GM21360 (cell line): ENCODE results near the gene KLHL5.

Source experiments
- ATAC-seq: cut with Tn5 transposase; IDR thresholded peaks from one replicate; pipeline ENCODE4 v1.9.1; 2021; ENCODE audit warnings: mild to moderate bottlenecking, moderate library complexity; ENCODE audit not compliant: unreplicated experiment

The KLHL5 gene

DNA sequence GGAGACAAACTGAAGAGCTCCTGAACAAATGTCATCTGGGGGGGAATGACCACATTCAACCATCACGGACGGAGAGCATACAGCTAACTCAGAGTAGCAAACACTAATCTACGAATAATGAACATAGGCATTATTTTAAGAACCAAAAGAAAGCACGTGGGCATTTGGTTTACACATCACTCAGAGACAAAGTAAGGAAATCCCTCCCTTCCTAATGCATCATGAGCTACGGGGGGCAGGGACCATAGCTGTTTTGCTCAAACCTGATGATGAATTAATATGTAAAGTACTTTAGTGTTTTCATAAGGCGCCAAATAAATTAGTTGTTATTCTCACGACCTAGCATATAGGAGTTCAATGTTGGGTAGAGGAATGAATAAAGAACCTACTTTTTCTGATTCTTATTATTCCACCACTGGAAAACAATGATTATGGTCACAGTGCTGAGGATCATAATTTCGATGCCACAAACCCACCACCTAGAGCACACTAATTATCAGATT is 18.1 kb upstream of the KLHL5 start:
- ATAC-seq: no peak

DNA sequence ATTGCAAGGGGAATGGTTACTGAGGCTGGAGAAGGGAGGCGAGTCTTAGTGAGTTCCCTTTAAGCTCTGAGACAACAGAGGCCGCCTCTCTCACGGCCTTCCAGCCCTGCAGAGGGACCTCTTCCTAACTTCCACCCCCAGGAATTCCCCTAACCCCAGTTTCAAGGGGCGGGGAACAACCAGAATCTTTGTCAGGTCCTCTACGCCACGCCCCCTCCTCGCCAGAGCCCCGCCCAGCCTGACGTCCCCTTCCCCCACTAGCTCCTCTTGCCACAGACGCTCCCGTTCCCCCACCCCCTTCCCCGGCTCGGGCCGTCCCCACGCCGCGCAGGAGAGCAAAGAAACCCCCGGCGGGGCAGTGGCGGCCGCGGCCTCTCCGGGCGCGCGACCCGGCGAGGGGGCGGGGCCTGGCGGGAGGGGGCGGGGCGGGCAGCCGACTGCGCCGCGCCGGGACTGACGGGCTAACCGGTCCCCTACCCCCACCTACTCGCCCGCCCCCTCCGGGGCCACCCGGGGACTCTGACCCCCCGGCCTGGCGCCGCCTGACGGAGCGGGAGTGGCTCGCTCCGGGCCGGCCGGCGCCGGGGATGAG is 17.6 kb upstream of the KLHL5 start:
- ATAC-seq: peak; percentile 54

DNA sequence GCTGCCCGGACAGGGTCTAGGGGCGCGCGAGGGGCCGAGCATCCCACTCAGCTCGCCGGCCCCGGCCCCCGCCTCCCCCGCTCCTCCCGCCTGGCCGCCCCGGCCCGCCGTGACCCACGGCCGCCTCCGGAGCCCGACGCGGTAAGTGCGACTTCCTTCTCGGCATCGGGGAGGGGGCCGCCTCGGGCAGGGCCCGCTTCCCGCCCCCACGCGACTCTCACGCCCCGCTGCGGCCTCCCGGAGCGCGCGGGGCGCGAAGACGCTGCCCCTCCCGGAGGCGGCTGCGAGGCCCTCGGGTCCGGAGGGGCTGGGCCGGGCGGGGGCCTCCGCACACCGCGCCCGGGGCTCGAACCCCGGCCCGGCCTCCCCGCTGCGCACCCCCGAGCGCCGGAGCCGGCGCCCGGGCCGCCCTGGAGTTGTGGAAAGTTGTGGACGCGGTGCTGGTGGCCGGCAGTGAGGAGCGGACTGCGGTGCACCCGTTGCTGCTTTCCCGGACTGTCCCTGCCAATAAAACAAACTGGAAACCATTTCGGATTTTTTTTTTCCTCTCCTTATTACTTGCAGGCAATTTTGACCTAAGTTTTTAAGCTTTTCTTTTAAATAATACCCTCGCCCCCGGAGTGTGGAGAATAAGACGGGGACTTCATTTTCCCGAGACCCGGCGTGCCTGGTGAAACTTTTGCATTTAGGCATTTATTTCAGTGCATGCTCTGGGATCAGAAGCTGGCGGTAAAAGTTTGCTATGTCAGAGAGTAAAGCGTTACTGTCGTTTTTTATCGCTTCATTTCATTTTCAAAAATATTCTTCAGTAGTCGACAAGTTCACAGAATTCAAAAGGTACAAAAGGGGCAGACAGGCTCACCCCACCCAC is 16.8 kb upstream of the KLHL5 start:
- peak; percentile 37 for ATAC-seq

DNA sequence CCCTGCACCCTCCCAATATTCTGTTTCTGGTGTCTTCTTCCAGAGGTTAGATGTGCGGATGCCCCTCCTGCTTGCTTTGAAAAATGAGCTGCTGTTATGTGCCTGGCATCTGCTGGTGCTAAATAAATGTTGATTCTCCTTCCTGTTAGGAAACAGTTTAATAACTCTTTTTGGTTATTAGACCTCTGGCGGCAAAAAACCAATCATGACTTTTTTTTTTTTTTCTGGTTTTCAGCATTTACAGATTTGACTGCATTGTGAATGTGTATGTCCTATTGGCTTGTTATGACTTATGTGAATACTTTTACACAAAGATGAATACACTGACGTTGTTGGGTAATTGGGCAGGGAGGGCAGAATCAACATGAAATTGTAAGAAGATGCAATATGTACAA is 16.2 kb upstream of the KLHL5 start:
- no peak for ATAC-seq

DNA sequence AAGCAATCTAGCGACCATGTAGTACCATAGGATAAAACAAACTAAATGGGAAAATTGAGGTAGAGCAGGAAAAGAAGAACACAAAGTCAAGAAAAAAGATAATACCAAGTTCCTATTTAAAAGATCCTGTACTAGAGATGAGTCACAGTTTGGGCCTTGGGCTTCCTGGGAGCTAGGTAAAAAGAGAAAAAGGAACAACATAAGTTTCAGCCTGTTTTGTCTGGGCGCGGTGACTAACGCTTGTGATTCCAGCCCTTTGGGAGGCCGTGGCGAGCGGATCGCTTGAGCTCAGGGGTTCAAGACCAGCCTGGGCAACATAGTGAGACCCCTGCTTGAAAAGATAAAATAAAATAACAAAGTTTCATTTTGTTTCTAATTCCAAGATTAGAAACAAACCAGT is 15.8 kb upstream of the KLHL5 start:
- ATAC-seq: no peak

DNA sequence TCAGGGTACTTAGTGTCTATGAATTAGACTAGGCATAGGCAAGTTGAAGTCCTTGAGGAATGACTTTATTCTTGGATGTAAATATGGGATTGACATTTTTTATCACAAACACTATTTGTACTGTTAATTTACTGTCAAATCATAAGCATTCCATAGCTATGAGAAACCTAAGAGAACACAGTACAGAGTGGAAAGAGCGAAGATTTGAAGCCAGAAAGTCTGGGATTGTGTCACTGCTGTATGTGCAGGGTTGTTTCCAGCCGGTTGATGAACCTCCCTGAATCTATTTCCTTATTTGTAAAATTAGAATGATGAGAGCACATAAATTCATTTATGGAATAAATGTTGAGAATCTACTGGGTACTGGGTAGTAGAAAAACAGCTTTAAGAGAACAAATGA is 14.4 kb upstream of the KLHL5 start:
- ATAC-seq: no peak

DNA sequence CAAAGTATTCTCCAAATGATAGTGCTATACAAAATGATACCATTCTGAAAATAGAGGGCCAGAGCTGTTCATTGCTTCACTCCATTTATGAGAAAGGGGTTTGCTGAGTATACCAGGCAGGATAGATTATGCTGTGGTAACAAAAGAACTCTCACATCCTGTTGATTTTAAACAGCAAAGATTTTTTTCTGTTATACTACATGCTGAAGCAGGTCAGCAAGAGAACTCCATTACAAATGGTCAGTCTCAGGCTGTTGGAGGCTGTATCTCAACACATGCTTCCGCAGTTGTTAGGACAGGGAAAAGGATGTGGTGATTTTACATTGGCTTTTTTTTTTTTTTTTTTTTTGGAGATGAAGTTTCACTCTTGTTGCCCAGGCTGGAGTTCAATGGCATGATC is 13.7 kb upstream of the KLHL5 start:
- ATAC-seq: no peak

DNA sequence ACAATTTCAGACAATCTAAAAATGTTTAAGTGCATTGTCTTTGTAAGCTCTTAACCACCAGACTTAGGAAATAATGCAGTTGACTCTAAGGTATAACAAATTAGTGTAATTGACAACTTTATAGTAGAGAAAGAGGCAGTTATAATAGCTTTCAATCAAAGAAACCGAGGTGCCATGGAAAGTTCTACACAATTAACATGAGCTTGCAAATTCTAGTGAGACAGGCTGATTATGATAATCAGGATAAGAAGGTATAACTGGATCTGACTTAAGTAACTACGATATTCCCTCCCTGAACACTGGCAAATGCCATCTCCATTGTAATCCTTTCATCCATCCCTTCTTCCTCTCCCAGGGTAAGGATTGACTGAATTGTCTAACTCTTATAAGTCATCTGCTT is 11.4 kb upstream of the KLHL5 start:
- ATAC-seq: no peak

DNA sequence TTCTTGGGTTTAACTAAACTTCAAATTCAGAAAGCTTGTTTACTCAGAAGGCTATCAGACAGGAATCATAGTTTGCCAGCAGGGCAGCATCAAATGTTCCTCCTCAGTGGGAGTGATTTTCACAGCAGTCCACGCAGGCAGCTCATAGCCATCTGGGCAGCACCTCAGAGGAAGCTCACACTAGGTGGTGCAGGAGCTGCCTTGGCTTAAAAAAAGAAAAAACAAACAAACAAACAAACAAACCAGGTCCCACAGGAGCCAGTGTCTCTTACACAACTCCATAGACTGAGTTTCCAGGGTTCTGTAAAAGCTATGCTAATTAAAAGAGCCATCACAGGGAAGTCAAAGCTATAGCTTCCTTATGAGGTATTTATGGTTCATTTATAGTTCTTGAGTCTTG is 10.5 kb upstream of the KLHL5 start:
- no peak for ATAC-seq

DNA sequence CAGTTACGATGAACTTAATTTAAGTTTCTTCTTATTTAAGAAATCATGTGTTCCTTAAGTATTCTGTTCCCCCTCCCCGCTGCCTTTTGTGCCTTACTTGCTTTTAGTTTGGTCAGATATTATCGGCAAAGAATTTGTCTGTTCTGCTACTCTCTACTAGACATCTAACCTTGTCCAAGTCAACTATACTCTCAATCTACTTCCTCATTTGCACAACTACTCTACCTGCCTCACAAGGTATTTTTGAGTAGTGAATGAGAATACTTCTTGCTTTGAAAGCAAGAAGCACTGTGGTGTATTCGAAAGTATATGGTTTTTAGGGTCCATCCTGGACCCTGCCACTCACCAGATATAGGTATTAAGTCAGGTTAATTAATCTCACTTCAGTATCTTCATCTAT is 8.0 kb upstream of the KLHL5 start:
- no peak for ATAC-seq

DNA sequence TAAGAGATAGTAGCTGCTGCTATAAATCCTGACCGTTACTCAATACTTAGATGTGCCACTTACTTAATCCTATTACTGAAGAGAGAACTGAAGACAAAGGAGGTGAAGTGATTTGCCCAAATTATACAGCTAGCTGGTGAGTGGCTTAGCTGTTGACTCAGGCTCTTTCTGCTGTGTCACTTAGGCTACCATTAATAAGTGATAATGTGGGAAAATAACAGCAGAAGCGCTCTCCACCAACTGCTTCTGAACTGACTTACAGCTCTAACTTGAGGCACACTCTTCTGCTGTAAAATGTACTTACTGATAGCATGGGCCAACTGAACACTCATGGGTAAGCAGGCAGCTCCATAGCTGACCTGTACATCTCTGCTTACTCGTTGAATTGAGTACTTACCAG is 7.5 kb upstream of the KLHL5 start:
- ATAC-seq: no peak

DNA sequence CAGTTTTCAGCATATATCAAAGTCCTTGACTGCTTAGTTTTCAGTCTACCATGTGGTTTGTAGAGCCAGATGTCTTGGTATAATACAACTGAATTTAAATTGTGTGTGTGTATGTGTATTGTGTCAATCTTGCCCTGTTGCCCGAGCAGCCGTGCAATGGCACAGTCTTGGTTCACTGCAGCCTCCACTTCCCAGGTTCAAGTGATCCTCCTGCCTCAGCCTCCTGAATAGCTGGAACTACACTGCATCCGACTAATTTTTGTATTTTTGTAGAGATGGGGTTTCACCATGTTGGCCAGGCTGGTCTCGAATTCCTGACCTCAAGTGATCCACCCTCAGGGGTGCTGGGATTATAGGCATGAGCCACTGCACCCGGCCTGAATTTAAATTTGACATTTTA is 6.0 kb upstream of the KLHL5 start:
- no peak for ATAC-seq

DNA sequence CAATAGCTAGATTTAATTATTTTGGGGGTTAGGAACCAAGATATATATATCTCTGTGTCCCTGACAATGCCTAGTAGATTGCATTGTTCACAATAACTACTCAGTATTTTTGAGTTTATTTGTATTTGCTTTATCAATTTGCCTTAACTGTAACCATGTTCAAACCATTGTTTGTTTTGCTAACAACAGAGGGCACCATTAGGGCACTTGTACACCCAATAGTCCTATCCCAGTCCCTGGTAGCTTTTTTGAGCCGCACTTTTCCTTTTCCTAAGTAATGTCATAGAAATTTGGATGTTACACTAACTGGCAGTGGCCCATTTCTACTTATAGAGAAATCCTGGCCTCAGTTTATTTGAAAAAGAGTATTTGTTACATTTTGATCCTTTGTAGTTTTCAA is 575 bp upstream of the KLHL5 start:
- ATAC-seq: no peak

DNA sequence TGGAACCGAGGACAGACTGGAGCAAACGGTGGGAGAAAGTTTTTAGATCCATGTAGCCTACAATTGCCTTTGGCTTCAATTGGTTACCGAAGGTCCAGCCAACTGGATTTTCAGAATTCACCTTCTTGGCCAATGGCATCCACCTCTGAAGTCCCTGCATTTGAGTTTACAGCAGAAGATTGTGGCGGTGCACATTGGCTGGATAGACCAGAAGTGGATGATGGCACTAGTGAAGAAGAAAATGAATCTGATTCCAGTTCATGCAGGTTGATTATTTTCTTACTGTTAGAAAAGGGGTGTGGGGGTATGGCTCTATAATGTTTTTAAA is 702 bp downstream of the KLHL5 start:
- ATAC-seq: no peak

DNA sequence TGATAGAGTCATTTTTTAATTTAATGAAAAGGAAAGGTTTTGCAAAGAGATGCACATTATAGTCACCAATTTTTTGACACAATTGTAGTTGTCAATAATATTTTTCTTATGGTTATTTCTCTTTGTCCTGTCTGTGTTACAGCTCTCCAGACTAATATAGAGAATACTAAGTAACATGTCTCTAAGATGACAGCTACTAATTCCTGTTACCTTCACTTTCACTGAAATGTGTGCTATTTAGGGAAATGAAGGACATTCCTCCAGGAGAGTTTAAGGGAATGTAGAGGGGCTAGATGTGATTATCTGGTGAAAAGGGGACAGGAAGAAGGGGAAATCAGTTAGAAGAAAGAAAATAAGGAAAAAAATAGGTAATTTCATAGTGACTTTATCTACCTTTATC is 1.4 kb downstream of the KLHL5 start:
- no peak for ATAC-seq

DNA sequence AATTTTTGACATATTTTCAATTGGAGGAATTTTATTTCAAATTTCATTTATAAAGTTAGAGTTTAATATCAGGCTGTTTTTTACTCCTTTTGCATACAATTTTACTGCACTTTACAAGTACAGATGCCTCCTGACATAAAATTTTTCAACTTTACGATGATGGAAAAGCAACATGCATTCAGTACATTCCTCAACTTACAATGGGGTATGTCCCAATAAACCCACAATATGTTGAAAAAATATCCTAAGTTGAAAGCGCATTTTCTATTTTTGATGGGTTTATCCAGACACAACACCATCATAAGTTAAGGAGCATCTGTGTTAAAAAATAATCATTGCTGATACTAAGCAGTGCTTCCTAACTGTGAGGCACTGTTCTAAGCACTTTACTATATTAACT is 4.3 kb downstream of the KLHL5 start:
- no peak for ATAC-seq

DNA sequence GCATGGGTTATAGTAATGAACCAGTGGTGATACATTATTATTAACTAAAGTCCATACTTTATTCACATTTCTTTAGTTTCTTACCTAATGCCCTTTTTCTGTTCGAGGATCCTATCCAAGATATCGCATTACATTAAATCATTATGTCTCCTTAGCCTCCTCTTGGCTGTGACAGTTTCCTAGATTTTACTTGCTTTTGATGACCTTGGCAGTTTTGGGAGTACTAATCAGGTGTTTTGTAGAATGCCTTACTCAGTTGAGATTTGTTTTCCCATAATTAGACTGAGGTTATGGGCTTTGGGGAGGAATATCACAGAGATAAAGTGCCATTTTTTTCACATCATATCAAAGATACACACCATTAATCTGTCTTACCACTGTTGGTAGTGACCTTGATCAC is 5.0 kb downstream of the KLHL5 start:
- no peak for ATAC-seq

DNA sequence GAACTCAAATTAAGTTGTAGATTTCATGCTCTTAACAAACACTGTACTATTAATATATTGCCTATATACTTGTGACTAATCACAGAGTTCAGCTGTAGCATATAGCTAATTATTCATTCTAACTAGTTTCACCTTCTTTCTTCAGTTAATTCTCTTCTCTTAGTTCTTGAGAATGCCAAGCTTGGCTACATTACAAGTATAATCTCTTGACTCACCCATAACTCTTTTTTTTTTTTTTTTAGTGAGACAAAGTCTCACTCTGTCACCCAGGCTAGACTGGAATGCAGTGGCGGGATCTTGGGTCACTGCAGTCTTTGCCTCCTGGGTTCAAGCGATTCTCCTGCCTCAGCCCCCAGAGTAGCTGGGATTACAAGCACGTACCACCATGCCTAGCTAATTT is 5.4 kb downstream of the KLHL5 start:
- ATAC-seq: no peak

DNA sequence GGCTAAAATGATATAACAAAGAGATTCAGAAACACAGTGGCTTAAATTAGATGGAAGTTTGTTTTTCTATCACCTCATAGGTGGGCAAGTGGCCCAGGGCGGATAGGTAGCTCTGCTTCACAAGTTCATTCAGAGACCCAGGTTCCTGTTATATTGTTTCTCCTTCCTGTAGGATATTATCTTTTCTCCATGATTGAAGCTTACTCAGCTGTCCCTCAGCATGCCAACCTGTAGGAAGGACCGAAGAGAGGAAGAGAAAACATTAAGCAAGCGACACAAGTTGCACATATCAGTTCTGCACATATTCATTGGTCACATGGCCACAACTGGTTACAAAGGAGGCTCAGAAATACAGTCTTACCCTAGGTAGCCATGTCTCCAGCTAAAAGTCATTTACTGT is 6.9 kb downstream of the KLHL5 start:
- ATAC-seq: no peak

DNA sequence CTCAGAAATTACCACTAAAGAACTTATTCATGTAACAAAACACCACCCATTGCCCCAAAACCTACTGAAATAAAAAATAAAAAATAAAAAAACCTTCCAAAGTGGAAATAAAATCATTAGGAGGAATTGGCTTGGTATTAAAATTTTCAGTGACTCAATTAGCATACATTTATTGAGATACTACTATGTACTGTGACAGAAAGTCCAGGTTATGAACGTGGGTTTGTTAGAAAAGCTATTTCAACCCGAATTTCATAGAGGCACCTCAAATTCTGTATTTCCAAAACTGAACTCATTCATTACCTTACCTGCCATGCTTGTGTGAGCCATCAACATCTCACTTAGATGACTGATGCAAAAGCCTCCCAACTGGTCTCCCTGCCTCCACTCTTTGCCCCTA is 16.8 kb downstream of the KLHL5 start:
- no peak for ATAC-seq

DNA sequence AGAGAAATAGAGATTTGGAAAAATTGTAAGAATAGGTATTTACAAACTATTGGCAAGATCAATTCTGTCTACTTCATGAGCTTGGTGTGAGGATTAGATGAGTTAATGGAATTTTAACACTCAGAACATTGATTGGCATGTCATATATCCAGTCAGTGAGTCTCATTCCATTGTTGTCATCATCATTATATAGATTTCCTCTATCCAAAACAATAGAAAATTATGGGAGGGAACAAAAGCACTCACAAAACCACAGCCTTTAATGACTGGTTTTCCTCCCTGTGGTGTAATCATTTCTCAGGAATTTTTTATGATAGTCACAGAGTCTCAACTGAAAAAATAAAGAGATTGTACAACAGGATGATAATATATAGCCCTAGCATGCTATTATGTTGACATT is 21.1 kb downstream of the KLHL5 start:
- no peak for ATAC-seq

DNA sequence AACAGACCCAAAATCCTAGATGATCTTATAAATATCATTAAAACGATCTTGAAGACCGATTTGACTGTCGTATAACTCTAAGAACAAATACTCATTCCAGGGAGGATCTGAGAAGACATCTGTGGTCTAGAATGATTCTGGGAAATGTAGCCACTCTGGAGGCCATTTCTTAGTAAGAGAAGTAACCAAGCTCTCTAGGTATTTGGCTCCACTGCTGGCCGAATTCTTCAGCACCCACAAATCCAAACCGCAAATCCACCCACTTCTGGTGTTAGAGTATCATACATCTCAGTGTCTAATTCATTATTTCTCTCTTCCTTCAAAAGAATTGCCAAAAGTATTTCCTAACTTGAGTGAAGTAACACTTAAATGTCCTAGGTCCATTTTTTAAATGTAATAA is 23.9 kb downstream of the KLHL5 start:
- no peak for ATAC-seq

DNA sequence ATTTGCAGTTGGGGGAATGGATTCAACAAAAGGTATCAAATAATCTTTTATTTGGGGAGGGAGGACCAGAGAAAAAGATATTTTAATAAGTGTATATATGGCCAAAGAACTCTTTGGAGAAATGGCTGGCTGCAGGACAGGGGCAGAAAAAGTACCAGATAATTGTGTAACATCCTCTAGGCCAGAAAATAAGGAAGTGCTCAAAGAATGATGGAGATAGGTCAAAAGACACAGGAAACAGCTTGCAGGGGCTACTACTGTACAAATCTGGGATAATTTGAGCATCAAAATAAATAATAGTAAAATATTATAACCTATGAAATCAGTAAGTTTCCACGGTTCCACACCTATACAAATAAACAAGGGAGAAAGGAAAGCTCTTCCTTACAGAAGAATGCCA is 34.8 kb downstream of the KLHL5 start:
- no peak for ATAC-seq
